ENCODE results near the gene TEK. TPM values are rescaled to one million over a fixed set of nuclear protein-coding genes. Genes with fewer than 3 reads are reported as not detected.

Gene TEK
- total RNA-seq, 1 donor from 2014 or later, result 0.26 TPM

- Histone ChIP-seq H3K27me3 (ENCODE audit: control insufficient read depth, insufficient read depth, low read length) (no peaks in the 10 kb centered on the region), H3K4me3 (ENCODE audit: low read depth, low read length) (no peak overlapping the region), H3K36me3 (ENCODE audit: control insufficient read depth, insufficient read depth, low read length) (no peaks in the 10 kb centered on the region)
- no peak for DNase-seq (ENCODE audit: low read depth)
- TF ChIP-seq CTCF (IDR thresholded peaks at IDR 0.05; ENCODE audit: insufficient read depth, low read length, severe bottlenecking), result no peak
- no peak for FAIRE-seq
These were observed 59.5 kb downstream of the TEK start for GRCh38 chr9:27168496-27168895.

- H3K27me3 ChIP-seq (ENCODE audit: control insufficient read depth, insufficient read depth, low read length), result no peaks in the 10 kb centered on the region
- no peak for TF ChIP-seq CTCF (IDR thresholded peaks at IDR 0.05; ENCODE audit: insufficient read depth, low read length, severe bottlenecking)
- FAIRE-seq, result no peak
- H3K36me3 ChIP-seq (ENCODE audit: control insufficient read depth, insufficient read depth, low read length), result no peaks in the 10 kb centered on the region
- H3K4me3 ChIP-seq (ENCODE audit: low read depth, low read length), result no peak overlapping the region
- DNase-seq (ENCODE audit: low read depth), result no peak
These were observed 59.9 kb downstream of the TEK start for GRCh38 chr9:27168951-27169350.

GRCh38 chr9:27176971-27177370 lies 67.9 kb downstream of the TEK start:
- FAIRE-seq, result no peak
- TF ChIP-seq CTCF (IDR thresholded peaks at IDR 0.05; ENCODE audit: insufficient read depth, low read length, severe bottlenecking), result no peak
- Histone ChIP-seq H3K36me3 (ENCODE audit: control insufficient read depth, insufficient read depth, low read length) (no peaks in the 10 kb centered on the region), H3K4me3 (ENCODE audit: low read depth, low read length) (no peak overlapping the region), H3K27me3 (ENCODE audit: control insufficient read depth, insufficient read depth, low read length) (no peaks in the 10 kb centered on the region)
- DNase-seq (ENCODE audit: low read depth), result no peak

GRCh38 chr9:27179245-27179865 lies 70.3 kb downstream of the TEK start:
- Histone ChIP-seq H3K27me3 (ENCODE audit: control insufficient read depth, insufficient read depth, low read length) (no peaks in the 10 kb centered on the region), H3K4me3 (ENCODE audit: low read depth, low read length) (no peak overlapping the region), H3K36me3 (ENCODE audit: control insufficient read depth, insufficient read depth, low read length) (no peaks in the 10 kb centered on the region)
- DNase-seq (ENCODE audit: low read depth) (peak; percentile 52), FAIRE-seq (no peak)
- TF ChIP-seq CTCF (IDR thresholded peaks at IDR 0.05; ENCODE audit: insufficient read depth, low read length, severe bottlenecking), result no peak

GRCh38 chr9:27181381-27181780 lies 72.4 kb downstream of the TEK start:
- DNase-seq (ENCODE audit: low read depth) (peak; percentile 97), FAIRE-seq (no peak)
- no peak for TF ChIP-seq CTCF (IDR thresholded peaks at IDR 0.05; ENCODE audit: insufficient read depth, low read length, severe bottlenecking)

GRCh38 chr9:27182421-27182820 lies 73.4 kb downstream of the TEK start:
- H3K4me3 ChIP-seq (ENCODE audit: low read depth, low read length), result no peak overlapping the region
- no peak for DNase-seq (ENCODE audit: low read depth)
- H3K36me3 ChIP-seq (ENCODE audit: control insufficient read depth, insufficient read depth, low read length), result no peaks in the 10 kb centered on the region
- H3K27me3 ChIP-seq (ENCODE audit: control insufficient read depth, insufficient read depth, low read length), result no peaks in the 10 kb centered on the region
- FAIRE-seq, result no peak
- no peak for TF ChIP-seq CTCF (IDR thresholded peaks at IDR 0.05; ENCODE audit: insufficient read depth, low read length, severe bottlenecking)

More at GRCh38 chr9:27181381-27181780, 72.4 kb downstream of the TEK start:
- no peaks in the 10 kb centered on the region for H3K36me3 ChIP-seq (ENCODE audit: control insufficient read depth, insufficient read depth, low read length)
- H3K4me3 ChIP-seq (ENCODE audit: low read depth, low read length), result no peak overlapping the region
- no peaks in the 10 kb centered on the region for H3K27me3 ChIP-seq (ENCODE audit: control insufficient read depth, insufficient read depth, low read length)

Measured in bronchial epithelial cell (primary cell).